Suprapubic skin (tissue), 4 donors: ENCODE measurements around the gene TPRG1. TPM values are rescaled to one million over a fixed set of nuclear protein-coding genes. Genes with fewer than 3 reads are reported as not detected.

Experiments
- DNase-seq, 2 donors: peaks; one replicate each; pipeline ENCODE4 v3.0.0-alpha.2; 2019; ENCODE audit warnings: low spot score in 2 of 2
- H3K27ac ChIP-seq: fragments of 200-600 bp; sonication (generic); one replicate; pipeline ENCODE4 v1.5.1; 2019
- H3K27me3 ChIP-seq: fragments of 200-600 bp; sonication (generic); one replicate; pipeline ENCODE4 v1.5.1; 2019
- H3K36me3 ChIP-seq: fragments of 200-600 bp; sonication (generic); one replicate; pipeline ENCODE4 v1.5.1; 2019
- H3K4me1 ChIP-seq: fragments of 200-600 bp; sonication (generic); one replicate; pipeline ENCODE4 v1.5.1; 2019
- H3K4me3 ChIP-seq: fragments of 200-600 bp; sonication (generic); one replicate; pipeline ENCODE4 v1.5.1; 2019; ENCODE audit warnings: mild to moderate bottlenecking
- H3K9me3 ChIP-seq: fragments of 200-600 bp; sonication (generic); one replicate; pipeline ENCODE4 v1.5.1; 2019
- CTCF ChIP-seq, 2 donors: fragments of 200-600 bp in 1 of 2; fragments of 450-650 bp in 1 of 2; sonication (generic) in 1 of 2; IDR thresholded peaks; one replicate each; pipeline ENCODE4 v1.5.1; 2016 to 2019; ENCODE audit warnings: antibody characterized with exemption in 2 of 2, mild to moderate bottlenecking in 1 of 2, moderate library complexity in 1 of 2
- EP300 ChIP-seq: sonication (generic); formaldehyde crosslinking; IDR thresholded peaks from one replicate; pipeline ENCODE4 v1.6.1; 2017; ENCODE audit warnings: antibody characterized with exemption
- POLR2A ChIP-seq, 2 donors: fragments of 450-650 bp; IDR thresholded peaks; one replicate each; pipeline ENCODE4 v1.6.1; 2017; ENCODE audit warnings: antibody characterized with exemption in 2 of 2, mild to moderate bottlenecking in 2 of 2, moderate library complexity in 2 of 2
- POLR2AphosphoS5 ChIP-seq, 3 donors: sonication (generic); formaldehyde crosslinking; IDR thresholded peaks; one replicate each; pipeline ENCODE4 v1.6.1; 2017; ENCODE audit warnings: antibody characterized with exemption in 3 of 3
- WGBS: methylation state at CpG from one replicate; pipeline ENCODE4 v1.1.5; 2018; 5-methylcytosine and 5-hydroxymethylcytosine counted together
- total RNA-seq, 4 donors: library from RNA; depleted of rRNA; stranded (reverse); fragments of >200 nt; gene quantifications; one replicate each; pipeline ENCODE4 v1.1.0, GENCODE V29; 2016

TPRG1 gene
- total RNA-seq, 4 donors from 2014 or later, result 19.9 to 30.9 (median 28.4) TPM

GRCh38 chr3:189365609-189366564 lies 194.1 kb downstream of the TPRG1 start:
- H3K4me1 ChIP-seq, result peaks cover 17% of the 10 kb centered on the region
- H3K36me3 ChIP-seq, result no peaks in the 10 kb centered on the region
- TF ChIP-seq POLR2AphosphoS5 (IDR thresholded peaks at IDR 0.05) (no peak), EP300 (no peak), POLR2A (IDR thresholded peaks at IDR 0.05) (no peak), CTCF (IDR thresholded peaks at IDR 0.05) (no peak)
- no peak for DNase-seq
- H3K27me3 ChIP-seq, result no peaks in the 10 kb centered on the region
- H3K9me3 ChIP-seq, result no peaks in the 10 kb centered on the region
- 55% methylated on average over 3 of the region's 3 CpGs for WGBS
- no peak overlapping the region for H3K27ac ChIP-seq
- no peak overlapping the region for H3K4me3 ChIP-seq

- H3K36me3 ChIP-seq, result no peaks in the 10 kb centered on the region
Measured at GRCh38 chr3:189368384-189368783, 196.6 kb downstream of the TPRG1 start.

GRCh38 chr3:189369636-189370035 lies 197.9 kb downstream of the TPRG1 start:
- Histone ChIP-seq H3K27ac (no peak overlapping the region), H3K36me3 (no peaks in the 10 kb centered on the region), H3K9me3 (no peaks in the 10 kb centered on the region), H3K27me3 (no peaks in the 10 kb centered on the region), H3K4me1 (peaks cover 6% of the 10 kb centered on the region), H3K4me3 (no peak overlapping the region)
- no peak for TF ChIP-seq CTCF (IDR thresholded peaks at IDR 0.05)
- no peak for TF ChIP-seq POLR2AphosphoS5 (IDR thresholded peaks at IDR 0.05)
- no peak for TF ChIP-seq POLR2A (IDR thresholded peaks at IDR 0.05)
- TF ChIP-seq EP300, result no peak
- no peak for DNase-seq
- 84% methylated on average over 5 of the region's 5 CpGs for WGBS

More at GRCh38 chr3:189368384-189368783, 196.6 kb downstream of the TPRG1 start:
- 82% methylated on average over 4 of the region's 4 CpGs for WGBS
- Histone ChIP-seq H3K4me3 (no peak overlapping the region), H3K4me1 (peaks cover 13% of the 10 kb centered on the region), H3K27me3 (no peaks in the 10 kb centered on the region), H3K9me3 (no peaks in the 10 kb centered on the region), H3K27ac (no peak overlapping the region)
- no peak for TF ChIP-seq EP300
- TF ChIP-seq POLR2AphosphoS5 (IDR thresholded peaks at IDR 0.05), result no peak
- TF ChIP-seq CTCF (IDR thresholded peaks at IDR 0.05), result no peak
- no peak for TF ChIP-seq POLR2A (IDR thresholded peaks at IDR 0.05)
- no peak for DNase-seq

GRCh38 chr3:189372243-189372642 lies 200.5 kb downstream of the TPRG1 start:
- Histone ChIP-seq H3K36me3 (no peaks in the 10 kb centered on the region), H3K9me3 (no peaks in the 10 kb centered on the region), H3K27me3 (no peaks in the 10 kb centered on the region), H3K4me3 (no peak overlapping the region), H3K4me1 (no peaks in the 10 kb centered on the region), H3K27ac (no peak overlapping the region)
- WGBS, result 10% methylated on average over 3 of the region's 3 CpGs
- DNase-seq, result no peak
- no peak for TF ChIP-seq CTCF (IDR thresholded peaks at IDR 0.05)
- TF ChIP-seq POLR2A (IDR thresholded peaks at IDR 0.05), result no peak
- TF ChIP-seq POLR2AphosphoS5 (IDR thresholded peaks at IDR 0.05), result no peak
- TF ChIP-seq EP300, result no peak
